Stimulated activated naive CD8-positive, alpha-beta T cell treated with anti-CD3 and anti-CD28 coated beads, Interleukin-15, amount 100 ng/mL, for 72 hours (primary cell): ENCODE data around the gene GNA12.
A peak's percentile ranks its signal among the peaks of the same experiment; 100 is the strongest.

Source experiments
- ATAC-seq: fragments of 150-1000 bp; cut with Tn5 transposase; 2 replicates; pipeline ENCODE4 v1.10.0; 2021; ENCODE audit warnings: mild to moderate bottlenecking, moderate library complexity
- DNase-seq, 2 donors: peaks; one replicate each; pipeline ENCODE4 v3.0.0; 2021 to 2022
- H3K27ac Mint-ChIP-seq, 2 donors: one replicate each; pipeline ENCODE4 v1.8.0; 2022; ENCODE audit warnings: mild to moderate bottlenecking in 2 of 2, mixed read lengths in 2 of 2, moderate library complexity in 2 of 2
- H3K27me3 Mint-ChIP-seq: one replicate; pipeline ENCODE4 v1.8.0; 2022; ENCODE audit warnings: mixed read lengths
- H3K4me1 Mint-ChIP-seq: one replicate; pipeline ENCODE4 v1.8.0; 2022; ENCODE audit warnings: mild to moderate bottlenecking, mixed read lengths
- H3K4me3 Mint-ChIP-seq, 2 donors: one replicate each; pipeline ENCODE4 v1.8.0; 2022; ENCODE audit warnings: mild to moderate bottlenecking in 2 of 2, mixed read lengths in 2 of 2, moderate library complexity in 1 of 2
- H3K9me3 Mint-ChIP-seq, 2 donors: one replicate each; pipeline ENCODE4 v1.8.0; 2022; ENCODE audit warnings: mixed read lengths in 2 of 2

The GNA12 gene

GRCh38 chr7:2833083-2833910 lies 10.8 kb downstream of the GNA12 start:
- DNase-seq, result no peak
- ATAC-seq, result no peak
- Mint-ChIP-seq H3K27me3 (no peaks in the 10 kb centered on the region), H3K27ac (no peak overlapping the region), H3K4me1 (peaks cover 28% of the 10 kb centered on the region), H3K4me3 (no peak overlapping the region), H3K9me3 (no peaks in the 10 kb centered on the region)

- no peak for ATAC-seq
- Mint-ChIP-seq H3K27me3 (no peaks in the 10 kb centered on the region), H3K9me3 (no peaks in the 10 kb centered on the region), H3K27ac (no peak overlapping the region), H3K4me1 (peaks cover 21% of the 10 kb centered on the region), H3K4me3 (no peak overlapping the region)
- DNase-seq, result no peak
These were observed 11.6 kb downstream of the GNA12 start for GRCh38 chr7:2832461-2832860.

- Mint-ChIP-seq H3K27ac (peak overlapping the region in 1 of 2 donors; percentile 50), H3K9me3 (no peaks in the 10 kb centered on the region), H3K27me3 (no peaks in the 10 kb centered on the region), H3K4me3 (no peak overlapping the region), H3K4me1 (peaks cover 12% of the 10 kb centered on the region)
- ATAC-seq (no peak), DNase-seq (no peak)
These were observed 13.3 kb downstream of the GNA12 start for GRCh38 chr7:2830609-2831376.

GRCh38 chr7:2829040-2829439 lies 15.1 kb downstream of the GNA12 start:
- H3K9me3 Mint-ChIP-seq, result no peaks in the 10 kb centered on the region
- ATAC-seq (no peak), DNase-seq (no peak)
- no peaks in the 10 kb centered on the region for H3K27me3 Mint-ChIP-seq
- H3K4me1 Mint-ChIP-seq, result peaks cover 25% of the 10 kb centered on the region
- no peak overlapping the region for H3K4me3 Mint-ChIP-seq
- no peak overlapping the region for H3K27ac Mint-ChIP-seq

- DNase-seq, result no peak
- H3K4me1 Mint-ChIP-seq, result peaks cover 35% of the 10 kb centered on the region
- H3K4me3 Mint-ChIP-seq, result no peak overlapping the region
These were observed 17.3 kb downstream of the GNA12 start for GRCh38 chr7:2826771-2827170.

GRCh38 chr7:2825559-2826227 lies 18.4 kb downstream of the GNA12 start:
- Mint-ChIP-seq H3K4me3 (no peak overlapping the region), H3K27me3 (no peaks in the 10 kb centered on the region), H3K9me3 (no peaks in the 10 kb centered on the region), H3K27ac (no peak overlapping the region), H3K4me1 (peaks cover 46% of the 10 kb centered on the region)
- no peak for DNase-seq
- ATAC-seq, result no peak

More at GRCh38 chr7:2826771-2827170, 17.3 kb downstream of the GNA12 start:
- Mint-ChIP-seq H3K27me3 (no peaks in the 10 kb centered on the region), H3K27ac (no peak overlapping the region), H3K9me3 (no peaks in the 10 kb centered on the region)
- no peak for ATAC-seq

GRCh38 chr7:2824678-2825461 lies 19.2 kb downstream of the GNA12 start:
- H3K27me3 Mint-ChIP-seq, result no peaks in the 10 kb centered on the region
- no peak overlapping the region for H3K4me3 Mint-ChIP-seq
- H3K4me1 Mint-ChIP-seq, result peaks cover 48% of the 10 kb centered on the region
- ATAC-seq, result no peak
- no peak overlapping the region for H3K27ac Mint-ChIP-seq
- no peak for DNase-seq
- no peaks in the 10 kb centered on the region for H3K9me3 Mint-ChIP-seq

- H3K4me1 Mint-ChIP-seq, result peaks cover 55% of the 10 kb centered on the region
- ATAC-seq, result no peak
- no peaks in the 10 kb centered on the region for H3K9me3 Mint-ChIP-seq
- no peak overlapping the region for H3K4me3 Mint-ChIP-seq
- no peaks in the 10 kb centered on the region for H3K27me3 Mint-ChIP-seq
- DNase-seq, result no peak
- H3K27ac Mint-ChIP-seq, result no peak overlapping the region
These were observed 20.0 kb downstream of the GNA12 start for GRCh38 chr7:2824026-2824677.

GRCh38 chr7:2823130-2823529 lies 21.0 kb downstream of the GNA12 start:
- Mint-ChIP-seq H3K4me3 (no peak overlapping the region), H3K9me3 (no peaks in the 10 kb centered on the region), H3K27ac (no peak overlapping the region), H3K27me3 (no peaks in the 10 kb centered on the region), H3K4me1 (peaks cover 62% of the 10 kb centered on the region)
- ATAC-seq (no peak), DNase-seq (no peak)

- peaks cover 62% of the 10 kb centered on the region for H3K4me1 Mint-ChIP-seq
- H3K27ac Mint-ChIP-seq, result peak overlapping the region in 1 of 2 donors; percentile 55
These were observed 22.1 kb downstream of the GNA12 start for GRCh38 chr7:2821842-2822507.

GRCh38 chr7:2821161-2821841 lies 22.8 kb downstream of the GNA12 start:
- Mint-ChIP-seq H3K9me3 (no peaks in the 10 kb centered on the region), H3K4me3 (no peak overlapping the region), H3K4me1 (peaks cover 57% of the 10 kb centered on the region), H3K27me3 (no peaks in the 10 kb centered on the region), H3K27ac (no peak overlapping the region)
- ATAC-seq (no peak), DNase-seq (no peak)

More at GRCh38 chr7:2821842-2822507, 22.1 kb downstream of the GNA12 start:
- Mint-ChIP-seq H3K9me3 (no peaks in the 10 kb centered on the region), H3K27me3 (no peaks in the 10 kb centered on the region), H3K4me3 (no peak overlapping the region)
- DNase-seq, result no peak
- ATAC-seq, result no peak

GRCh38 chr7:2820508-2820934 lies 23.6 kb downstream of the GNA12 start:
- Mint-ChIP-seq H3K27ac (no peak overlapping the region), H3K27me3 (no peaks in the 10 kb centered on the region), H3K9me3 (no peaks in the 10 kb centered on the region), H3K4me1 (peaks cover 52% of the 10 kb centered on the region), H3K4me3 (no peak overlapping the region)
- DNase-seq (no peak), ATAC-seq (no peak)

- ATAC-seq (no peak), DNase-seq (no peak)
- no peaks in the 10 kb centered on the region for H3K9me3 Mint-ChIP-seq
- H3K4me3 Mint-ChIP-seq, result no peak overlapping the region
- no peak overlapping the region for H3K27ac Mint-ChIP-seq
- H3K4me1 Mint-ChIP-seq, result peaks cover 47% of the 10 kb centered on the region
- H3K27me3 Mint-ChIP-seq, result no peaks in the 10 kb centered on the region
These were observed 24.1 kb downstream of the GNA12 start for GRCh38 chr7:2819954-2820397.
